Naive thymus-derived CD8-positive, alpha-beta T cell (primary cell): Measurements from ENCODE around the gene STXBP1. TPM values are rescaled to one million over a fixed set of nuclear protein-coding genes. Genes with fewer than 3 reads are reported as not detected.

Source experiments
- ATAC-seq, 2 donors: fragments of 150-1000 bp; cut with Tn5 transposase in 1 of 2; sonication (Bioruptor Pico), chemical (Tn5 transposase) in 1 of 2; 1 replicate in 1 of 2; 2 replicates in 1 of 2; pipeline ENCODE4 v1.10.0; 2021; ENCODE audit warnings: mild to moderate bottlenecking in 2 of 2, moderate library complexity in 2 of 2
- POLR2A ChIA-PET: fragments of 350-600 bp; sonication (Branson Sonifier 250); formaldehyde crosslinking; loops from one replicate; lab custom pipeline; 2021; ENCODE audit warnings: antibody characterized with exemption; lab: Charles Lee
- DNase-seq, 10 donors: peaks; one replicate each; pipeline versions ENCODE4 v3.0.0 to v3.0.0-alpha.2; 2020 to 2022
- H3K27ac Mint-ChIP-seq, 10 donors: one replicate each; pipeline ENCODE4 v1.8.0; 2020 to 2022; ENCODE audit warnings: mild to moderate bottlenecking in 10 of 10, mixed read lengths in 10 of 10, moderate library complexity in 4 of 10, inconsistent platforms in 1 of 10
- H3K27me3 Mint-ChIP-seq, 5 donors: one replicate each; pipeline ENCODE4 v1.8.0; 2021 to 2022; ENCODE audit warnings: mixed read lengths in 5 of 5
- H3K36me3 Mint-ChIP-seq, 3 donors: one replicate each; pipeline ENCODE4 v1.8.0; 2020 to 2022; ENCODE audit warnings: mixed read lengths in 3 of 3, mild to moderate bottlenecking in 2 of 3, inconsistent platforms in 1 of 3
- H3K4me1 Mint-ChIP-seq, 4 donors: one replicate each; pipeline ENCODE4 v1.8.0; 2021 to 2022; ENCODE audit warnings: mixed read lengths in 4 of 4
- H3K4me3 Mint-ChIP-seq, 10 donors: one replicate each; pipeline ENCODE4 v1.8.0; 2020 to 2022; ENCODE audit warnings: mild to moderate bottlenecking in 10 of 10, mixed read lengths in 10 of 10, moderate library complexity in 6 of 10, inconsistent platforms in 1 of 10
- H3K9me3 Mint-ChIP-seq, 9 donors: one replicate each; pipeline ENCODE4 v1.8.0; 2020 to 2022; ENCODE audit warnings: mixed read lengths in 9 of 9, mild to moderate bottlenecking in 3 of 9, inconsistent platforms in 1 of 9, moderate library complexity in 1 of 9
- polyA plus RNA-seq, 3 donors: library from polyadenylated mRNA; unstranded; fragments of 300-500 nt; fragmentation: Illumina TruSeq; gene quantifications; one replicate each; pipeline ENCODE4 v1.2.3, GENCODE V29; 2021
- total RNA-seq, 8 experiments: library from RNA in 2 of 8; stranded (reverse) in 2 of 8; gene quantifications; one replicate each; pipeline ENCODE4 v1.2.3 and lab custom pipeline; 2021 to 2026

The STXBP1 gene
- total and polyA plus RNA-seq, 5 experiments from 2014 or later: 3.4 to 39.7 (median 10.3) TPM

GRCh38 chr9:127707766-127708165, 95.7 kb downstream of the STXBP1 start:
- peak; percentile 72 to 73 for ATAC-seq
- peak overlapping the region in 1 of 10 donors; percentile 15 for H3K4me3 Mint-ChIP-seq
- DNase-seq: peak in 2 of 10 donors; percentile 9 to 27
- H3K4me1 Mint-ChIP-seq: peaks cover 15 to 32% (median 28%) of the 10 kb centered on the region in 4 donors
- peaks cover 0 to 1% (median 0%) of the 10 kb centered on the region in 5 donors for H3K27me3 Mint-ChIP-seq
- peaks cover 0 to 2% (median 0%) of the 10 kb centered on the region in 9 donors for H3K9me3 Mint-ChIP-seq
- H3K36me3 Mint-ChIP-seq: no peaks in the 10 kb centered on the region
- POLR2A ChIA-PET: no interaction called here
- H3K27ac Mint-ChIP-seq: peak overlapping the region in 3 of 10 donors; percentile 27 to 87 (median 59)

GRCh38 chr9:127708952-127709587, 97.0 kb downstream of the STXBP1 start:
- DNase-seq: no peak
- Mint-ChIP-seq H3K4me3 (no peak overlapping the region), H3K36me3 (no peaks in the 10 kb centered on the region), H3K27me3 (peaks cover 0 to 1% (median 0%) of the 10 kb centered on the region in 5 donors), H3K27ac (no peak overlapping the region), H3K4me1 (peaks cover 15 to 37% (median 28%) of the 10 kb centered on the region in 4 donors), H3K9me3 (peaks cover 0 to 2% (median 0%) of the 10 kb centered on the region in 9 donors)
- POLR2A ChIA-PET: interaction anchor here (1.4 kb wide), 1 partner anchor 11 kb away, joined by 4 read pairs; no protein-coding TSS in a partner anchor
- no peak for ATAC-seq

DNA sequence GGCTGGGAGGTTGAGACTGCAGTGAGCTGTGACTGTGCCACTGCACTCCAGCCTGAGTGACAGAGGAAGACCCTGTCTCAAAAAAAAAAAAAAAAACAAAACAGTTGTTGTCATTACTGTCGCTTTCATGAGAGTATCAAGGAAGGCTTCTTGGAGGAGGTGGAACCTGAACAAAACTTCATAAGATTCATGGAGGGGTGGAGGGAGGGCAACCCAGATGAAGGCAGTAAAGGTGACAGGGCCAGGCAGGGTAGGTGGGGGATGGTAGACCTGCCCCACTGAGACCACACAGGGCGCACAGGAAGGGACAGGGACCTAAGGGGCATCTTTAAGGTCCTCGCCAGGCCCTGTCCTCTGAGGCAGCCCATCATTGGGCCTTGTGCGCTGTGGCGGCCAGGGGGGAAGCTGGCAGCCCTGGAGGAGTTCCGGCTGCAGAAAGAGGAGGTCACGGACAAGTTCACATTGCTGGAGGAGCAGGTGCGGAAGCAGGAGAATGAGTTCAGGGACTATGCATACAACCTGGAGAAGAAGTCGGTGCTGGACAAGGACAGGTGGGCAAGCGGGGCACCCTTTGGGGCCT, 98.2 kb downstream of the STXBP1 start:
- Mint-ChIP-seq H3K9me3 (peaks cover 0 to 2% (median 0%) of the 10 kb centered on the region in 9 donors), H3K36me3 (no peaks in the 10 kb centered on the region), H3K27ac (peak overlapping the region in 2 of 10 donors; percentile 58 to 66), H3K27me3 (no peaks in the 10 kb centered on the region), H3K4me3 (peak overlapping the region in 2 of 10 donors; percentile 29 to 72), H3K4me1 (peaks cover 15 to 45% (median 31%) of the 10 kb centered on the region in 4 donors)
- POLR2A ChIA-PET: interaction anchor here (1.0 to 1.4 kb wide), 2 partner anchors 10 to 14 kb away, joined by 3 to 4 read pairs; no protein-coding TSS in a partner anchor
- no peak for ATAC-seq
- no peak for DNase-seq

DNA sequence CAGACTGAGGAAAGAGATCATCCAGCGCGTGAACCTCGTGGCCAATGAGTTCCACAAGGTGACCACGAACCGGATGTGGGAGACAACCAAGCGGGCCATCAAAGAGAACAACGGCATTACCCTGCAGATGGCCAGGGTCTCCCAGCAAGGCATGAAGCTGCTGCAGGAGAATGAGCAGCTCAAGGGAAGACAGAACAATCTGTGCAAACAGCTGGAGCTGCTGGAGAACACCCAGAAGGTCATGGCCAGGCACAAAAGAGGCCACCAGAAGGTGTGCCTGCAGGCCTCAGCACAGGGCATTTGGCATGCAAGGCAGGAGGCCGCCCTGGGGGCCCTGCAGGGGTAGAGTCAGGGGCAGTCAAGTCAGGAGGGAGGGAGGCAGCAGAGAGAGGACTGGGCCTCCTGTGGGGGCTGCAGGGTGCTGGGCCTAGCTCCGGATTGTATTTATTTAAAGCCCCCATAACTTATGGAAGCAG, 99.2 kb downstream of the STXBP1 start:
- H3K9me3 Mint-ChIP-seq: peaks cover 0 to 2% (median 0%) of the 10 kb centered on the region in 9 donors
- H3K4me3 Mint-ChIP-seq: peak overlapping the region in 8 of 10 donors; percentile 5 to 85 (median 42)
- POLR2A ChIA-PET: no interaction called here
- no peak for ATAC-seq
- peaks cover 19 to 51% (median 40%) of the 10 kb centered on the region in 4 donors for H3K4me1 Mint-ChIP-seq
- no peak for DNase-seq
- H3K36me3 Mint-ChIP-seq: no peaks in the 10 kb centered on the region
- no peaks in the 10 kb centered on the region for H3K27me3 Mint-ChIP-seq
- H3K27ac Mint-ChIP-seq: peak overlapping the region in 8 of 10 donors; percentile 29 to 81 (median 50)

DNA sequence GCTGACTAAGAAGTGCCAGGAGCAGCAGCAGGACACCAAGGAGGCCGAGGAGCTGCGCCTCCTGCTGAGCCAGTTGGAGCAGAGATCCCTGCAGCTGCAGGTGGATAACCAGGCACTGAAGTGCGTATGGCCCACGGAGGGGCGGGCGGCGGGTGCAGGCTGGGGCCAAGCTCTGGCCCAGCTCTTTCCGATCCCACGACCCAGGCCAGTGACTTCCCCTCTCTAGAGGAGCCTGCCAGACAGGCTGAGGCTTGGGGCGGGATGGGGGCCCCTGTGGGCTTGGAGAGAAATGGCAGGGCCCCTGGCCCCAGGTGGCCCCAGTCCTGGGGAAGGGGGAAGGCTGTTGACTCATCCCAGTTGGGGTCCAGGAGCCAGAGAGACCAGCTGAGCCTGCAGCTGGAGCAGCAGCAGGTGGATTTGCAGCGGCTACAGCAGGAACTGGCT, 99.8 kb downstream of the STXBP1 start:
- DNase-seq (no peak), ATAC-seq (no peak)
- Mint-ChIP-seq H3K4me1 (peaks cover 18 to 53% (median 41%) of the 10 kb centered on the region in 4 donors), H3K27me3 (no peaks in the 10 kb centered on the region), H3K9me3 (peaks cover 0 to 2% (median 0%) of the 10 kb centered on the region in 9 donors), H3K4me3 (peak overlapping the region in 2 of 10 donors; percentile 30 to 69), H3K27ac (peak overlapping the region in 1 of 10 donors; percentile 47), H3K36me3 (no peaks in the 10 kb centered on the region)
- POLR2A ChIA-PET: interaction anchor here (0.9 to 1.0 kb wide), 2 partner anchors 26 to 67 kb away, joined by 3 read pairs; no protein-coding TSS in a partner anchor

DNA sequence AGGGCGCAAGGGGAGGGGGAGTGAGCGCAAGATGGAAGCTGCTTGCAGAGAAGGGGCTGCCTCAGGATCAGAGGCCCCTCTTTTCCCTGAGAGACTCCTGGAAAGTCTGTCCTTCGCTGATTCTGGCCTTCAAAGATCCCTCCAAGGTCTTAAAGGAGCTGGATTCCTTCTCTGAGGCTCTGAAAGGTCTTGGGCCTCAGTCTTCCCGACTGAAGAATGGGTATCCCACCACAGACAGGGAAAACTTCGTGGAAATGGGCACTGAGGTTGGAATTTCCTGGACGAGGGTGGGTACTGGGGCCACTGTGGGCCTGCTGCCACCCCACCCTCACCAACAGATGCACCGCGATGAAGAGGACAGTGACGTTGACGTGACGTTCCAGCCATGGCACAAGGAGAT, 100.3 kb downstream of the STXBP1 start:
- Mint-ChIP-seq H3K27me3 (no peaks in the 10 kb centered on the region), H3K9me3 (peaks cover 0 to 2% (median 0%) of the 10 kb centered on the region in 9 donors), H3K27ac (peak overlapping the region in 1 of 10 donors; percentile 33), H3K36me3 (no peaks in the 10 kb centered on the region), H3K4me1 (peaks cover 17 to 49% (median 40%) of the 10 kb centered on the region in 4 donors), H3K4me3 (peak overlapping the region in 5 of 10 donors; percentile 14 to 69 (median 32))
- DNase-seq (no peak), ATAC-seq (no peak)
- POLR2A ChIA-PET: interaction anchor here (0.9 to 1.0 kb wide), 2 partner anchors 27 to 67 kb away, joined by 3 read pairs; no protein-coding TSS in a partner anchor

DNA sequence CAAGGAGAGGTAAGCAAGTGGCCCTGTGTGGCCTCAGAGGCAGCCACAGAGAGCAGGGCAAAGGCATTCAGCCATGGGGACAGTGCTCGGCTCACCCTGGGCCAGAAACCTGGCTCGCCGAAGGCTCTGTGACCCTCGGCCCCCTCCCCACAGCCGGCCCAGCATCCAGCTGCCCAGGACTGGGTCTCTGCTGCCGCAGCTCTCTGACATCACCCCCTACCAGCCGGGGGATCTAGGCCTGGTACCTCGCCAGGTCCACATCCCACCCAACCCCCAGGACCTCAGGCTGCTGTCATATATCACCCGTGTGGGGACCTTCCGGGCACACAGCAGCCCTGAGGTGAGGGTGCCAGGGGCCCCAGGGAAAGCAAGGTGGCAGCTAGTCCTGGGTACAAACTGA, 100.8 kb downstream of the STXBP1 start:
- H3K9me3 Mint-ChIP-seq: peaks cover 0 to 2% (median 0%) of the 10 kb centered on the region in 9 donors
- DNase-seq (no peak), ATAC-seq (no peak)
- H3K4me3 Mint-ChIP-seq: peak overlapping the region in 5 of 10 donors; percentile 14 to 59 (median 32)
- POLR2A ChIA-PET: interaction anchor here (0.6 to 0.7 kb wide), 2 partner anchors 147 to 984 kb away, joined by 3 to 4 read pairs; no protein-coding TSS in a partner anchor
- H3K27ac Mint-ChIP-seq: peak overlapping the region in 1 of 10 donors; percentile 33
- H3K27me3 Mint-ChIP-seq: no peaks in the 10 kb centered on the region
- no peaks in the 10 kb centered on the region for H3K36me3 Mint-ChIP-seq
- peaks cover 14 to 45% (median 35%) of the 10 kb centered on the region in 4 donors for H3K4me1 Mint-ChIP-seq

DNA sequence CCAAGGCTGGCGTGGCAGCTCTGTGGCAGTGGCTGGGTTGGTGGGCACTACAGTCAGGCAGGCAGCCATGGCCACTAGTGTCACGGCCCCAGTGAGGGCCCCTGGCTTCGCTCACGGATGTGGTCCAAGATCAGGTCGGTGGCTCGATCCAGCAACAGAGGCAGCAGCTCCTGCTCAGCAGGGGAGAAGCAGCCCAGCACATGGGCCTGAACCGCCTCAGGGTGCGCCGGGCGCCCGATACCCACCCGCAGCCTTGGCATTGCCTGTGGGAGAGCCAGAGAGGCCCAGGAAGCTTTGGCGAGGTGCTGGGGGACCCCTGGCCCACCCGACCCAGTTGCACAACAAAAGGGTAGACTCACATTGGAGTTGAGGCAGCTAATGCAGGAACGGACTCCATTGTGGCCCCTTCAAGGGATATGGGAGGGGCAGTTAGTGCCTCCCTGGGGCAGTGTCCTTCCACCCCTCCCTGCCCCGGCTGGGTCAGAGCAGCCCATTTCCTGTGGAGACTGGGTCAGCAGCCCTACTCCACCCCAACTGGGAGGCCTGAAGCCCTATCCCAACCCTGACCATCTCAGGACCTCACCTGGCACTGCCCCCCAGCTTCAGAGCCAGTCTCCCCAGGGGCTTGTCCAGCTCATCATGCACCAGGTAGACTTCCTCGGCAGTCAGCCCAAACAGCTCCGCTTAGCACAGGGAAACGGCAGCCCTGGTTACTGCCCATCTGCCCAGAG, 102.1 kb downstream of the STXBP1 start:
- no peak for DNase-seq
- Mint-ChIP-seq H3K36me3 (no peaks in the 10 kb centered on the region), H3K9me3 (no peaks in the 10 kb centered on the region), H3K4me3 (peak overlapping the region; percentile 63 to 90 (median 78)), H3K4me1 (peaks cover 14 to 47% (median 36%) of the 10 kb centered on the region in 4 donors), H3K27ac (peak overlapping the region in 9 of 10 donors; percentile 13 to 86 (median 52)), H3K27me3 (no peaks in the 10 kb centered on the region)
- no peak for ATAC-seq
- POLR2A ChIA-PET: interaction anchor here (1.3 to 1.4 kb wide), 2 partner anchors 9 to 202 kb away, joined by 3 to 4 read pairs; no protein-coding TSS in a partner anchor

- no peaks in the 10 kb centered on the region for H3K36me3 Mint-ChIP-seq
- H3K4me3 Mint-ChIP-seq: peak overlapping the region; percentile 90 to 100 (median 99)
- H3K9me3 Mint-ChIP-seq: no peaks in the 10 kb centered on the region
- DNase-seq: no peak
- peak; percentile 23 to 37 for ATAC-seq
- POLR2A ChIA-PET: interaction anchor here (0.6 to 3.3 kb wide), 9 partner anchors 8 to 183 kb away, joined by 3 to 19 read pairs (median 4); partner anchors contain the start of genes CDK9, CFAP157 and TOR2A
- peak overlapping the region; percentile 95 to 99 (median 98) for H3K27ac Mint-ChIP-seq
- H3K27me3 Mint-ChIP-seq: no peaks in the 10 kb centered on the region
- peaks cover 19 to 53% (median 42%) of the 10 kb centered on the region in 4 donors for H3K4me1 Mint-ChIP-seq
Observed at GRCh38 chr9:127714951-127715469, 102.9 kb downstream of the STXBP1 start.

DNA sequence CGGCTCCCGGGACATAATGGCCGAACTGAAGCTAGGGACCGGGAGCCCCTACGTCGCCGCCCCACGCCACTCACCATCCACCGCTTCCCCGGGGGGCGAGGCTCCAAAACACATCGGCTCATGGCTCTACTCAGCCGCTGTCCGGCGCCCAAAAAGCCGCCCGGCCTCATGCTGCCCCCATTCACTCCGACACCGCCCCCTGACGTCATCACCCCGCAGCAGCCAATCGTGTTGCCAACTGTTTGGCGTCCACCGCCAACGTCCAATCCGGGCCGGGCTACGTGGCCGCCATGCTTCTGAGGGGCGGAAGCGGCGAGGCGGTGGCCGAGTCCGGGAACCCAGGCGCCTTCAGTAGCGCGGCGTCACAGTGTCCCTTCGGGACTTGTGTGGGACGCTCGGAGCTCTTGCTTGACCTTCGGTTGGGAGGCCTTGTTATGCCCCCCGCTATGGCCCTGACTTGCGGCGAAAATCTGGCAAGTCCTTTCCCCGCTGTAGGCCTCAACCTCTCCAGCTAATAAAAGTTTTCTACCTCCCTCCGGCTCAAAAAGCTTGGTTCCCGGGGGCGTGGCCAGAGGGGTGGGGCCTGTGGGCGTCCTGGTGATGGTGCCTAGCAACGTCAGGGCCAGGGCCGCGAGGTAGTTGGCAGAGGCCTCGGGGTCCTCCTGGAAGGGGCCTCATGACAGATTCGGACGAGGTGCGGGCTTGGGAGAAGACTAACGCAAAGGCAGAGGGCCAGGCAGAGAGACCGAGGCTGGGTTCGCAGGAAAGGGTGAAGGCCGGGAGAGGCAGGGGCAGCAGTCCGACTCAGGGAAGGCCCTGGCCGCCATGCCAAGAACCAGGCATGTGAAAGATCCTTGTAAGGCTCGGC, 103.6 kb downstream of the STXBP1 start, which contains the start of the genes PTRH1 and TTC16:
Gene PTRH1, minus strand, starts transcription at position 194 of the 868 bp plus-strand sequence. Its CDS starts 24 bp downstream, at position 170.
Gene TTC16, plus strand, starts transcription at position 610 of the 868 bp plus-strand sequence. Its CDS starts 67 bp downstream, at position 677.
- H3K27ac Mint-ChIP-seq: peak within 1 kb of the TSS; percentile 95 to 99 (median 98)
- no peaks in the 10 kb centered on the region for H3K27me3 Mint-ChIP-seq
- ATAC-seq (peak; percentile 94), DNase-seq (peak; percentile 93 to 98 (median 96))
- H3K36me3 Mint-ChIP-seq: no peaks in the 10 kb centered on the region
- no peaks in the 10 kb centered on the region for H3K9me3 Mint-ChIP-seq
- peaks cover 20 to 54% (median 41%) of the 10 kb centered on the region in 4 donors for H3K4me1 Mint-ChIP-seq
- POLR2A ChIA-PET: interaction anchor here (0.5 to 3.3 kb wide), 9 partner anchors 9 to 183 kb away, joined by 3 to 19 read pairs (median 4); partner anchors contain the start of genes CDK9, CFAP157 and TOR2A
- peak within 1 kb of the TSS; percentile 90 to 100 (median 99) for H3K4me3 Mint-ChIP-seq
